SK-N-SH treated with all-trans-retinoic acid at 6 μM for 48 hours (cell line): ENCODE data around the gene USP28.
A peak's percentile ranks its signal among the peaks of the same experiment; 100 is the strongest.

ENCODE experiments used
- ATAC-seq: fragments of 200-7000 bp; cut with Tn5 transposase; 3 replicates; pipeline ENCODE4 v1.9.1; 2020; ENCODE audit warnings: mild to moderate bottlenecking, moderate library complexity
- ARNTL ChIP-seq: fragments of 450-650 bp; formaldehyde crosslinking; IDR thresholded peaks from 2 replicates; pipeline ENCODE4 v1.5.0; 2020; ENCODE audit warnings: low read depth, mild to moderate bottlenecking, moderate library complexity, borderline replicate concordance
- BACH2 ChIP-seq: fragments of 250-450 bp; sonication (Bioruptor Pico); IDR thresholded peaks from 2 replicates; pipeline ENCODE4 v1.9.0; 2021; ENCODE audit warnings: mild to moderate bottlenecking, borderline replicate concordance
- CREB5 ChIP-seq: fragments of 250-450 bp; sonication (Bioruptor Pico); IDR thresholded peaks from 2 replicates; pipeline ENCODE4 v1.5.1; 2020; ENCODE audit warnings: low read depth, mild to moderate bottlenecking, moderate library complexity
- CSDC2 ChIP-seq: fragments of 250-450 bp; sonication (Bioruptor Pico); IDR thresholded peaks from 2 replicates; pipeline ENCODE4 v1.5.0; 2020; ENCODE audit warnings: mild to moderate bottlenecking, moderate library complexity
- CSRNP3 ChIP-seq: fragments of 250-450 bp; sonication (Bioruptor Pico); IDR thresholded peaks from 2 replicates; pipeline ENCODE4 v1.5.1; 2021; ENCODE audit warnings: mild to moderate bottlenecking, moderate library complexity
- ESRRG ChIP-seq: fragments of 250-450 bp; sonication (Bioruptor Pico); IDR thresholded peaks from 2 replicates; pipeline ENCODE4 v1.6.1; 2021; ENCODE audit warnings: mild to moderate bottlenecking
- GLIS3 ChIP-seq: fragments of 250-450 bp; sonication (Bioruptor Pico); IDR thresholded peaks from 2 replicates; pipeline ENCODE4 v1.5.0; 2020; ENCODE audit warnings: mild to moderate bottlenecking, moderate library complexity
- ISL1 ChIP-seq: fragments of 250-450 bp; sonication (Bioruptor Pico); IDR thresholded peaks from 2 replicates; pipeline ENCODE4 v2.1.2; 2022; ENCODE audit warnings: mild to moderate bottlenecking, moderate library complexity
- OSR1 ChIP-seq: fragments of 250-450 bp; sonication (Bioruptor Pico); IDR thresholded peaks from 2 replicates; pipeline ENCODE4 v1.8.0; 2022; ENCODE audit warnings: moderate library complexity, mild to moderate bottlenecking, inconsistent platforms
- PATZ1 ChIP-seq: fragments of 250-450 bp; sonication (Bioruptor Pico); IDR thresholded peaks from 2 replicates; pipeline ENCODE4 v1.8.0; 2020; ENCODE audit warnings: mild to moderate bottlenecking, moderate library complexity, borderline replicate concordance
- POU6F1 ChIP-seq: fragments of 250-450 bp; sonication (Bioruptor Pico); IDR thresholded peaks from 2 replicates; pipeline ENCODE4 v1.8.0; 2021; ENCODE audit warnings: low read depth, mild to moderate bottlenecking, moderate library complexity, borderline replicate concordance
- PPARA ChIP-seq: fragments of 250-450 bp; sonication (Bioruptor Pico); IDR thresholded peaks from 2 replicates; pipeline ENCODE4 v1.5.0; 2020; ENCODE audit warnings: mild to moderate bottlenecking, borderline replicate concordance
- RARB ChIP-seq: fragments of 250-450 bp; sonication (Bioruptor Pico); IDR thresholded peaks from 2 replicates; pipeline ENCODE4 v1.8.0; 2021; ENCODE audit warnings: mild to moderate bottlenecking, moderate library complexity
- SNAI2 ChIP-seq: fragments of 250-450 bp; sonication (Bioruptor Pico); IDR thresholded peaks from 2 replicates; pipeline ENCODE4 v1.5.0; 2020; ENCODE audit warnings: mild to moderate bottlenecking, moderate library complexity
- TCF4 ChIP-seq: fragments of 250-450 bp; sonication (Bioruptor Pico); IDR thresholded peaks from 2 replicates; pipeline ENCODE4 v1.8.0; 2021; ENCODE audit warnings: mild to moderate bottlenecking, moderate library complexity, borderline replicate concordance
- TOX ChIP-seq: fragments of 250-450 bp; sonication (Bioruptor Pico); IDR thresholded peaks from 2 replicates; pipeline ENCODE4 v1.8.0; 2021; ENCODE audit warnings: mild to moderate bottlenecking, moderate library complexity, borderline replicate concordance
- TSHZ2 ChIP-seq: fragments of 250-450 bp; sonication (Bioruptor Pico); IDR thresholded peaks from 2 replicates; pipeline ENCODE4 v1.5.0; 2020; ENCODE audit warnings: mild to moderate bottlenecking, moderate library complexity
- ZC3H10 ChIP-seq: fragments of 250-450 bp; sonication (Bioruptor Pico); IDR thresholded peaks from 2 replicates; pipeline ENCODE4 v1.5.1; 2021; ENCODE audit warnings: mild to moderate bottlenecking, moderate library complexity
- ZFP3 ChIP-seq: fragments of 250-450 bp; sonication (Bioruptor Pico); IDR thresholded peaks from 2 replicates; pipeline ENCODE4 v1.5.0; 2020; ENCODE audit warnings: mild to moderate bottlenecking, moderate library complexity
- ZFP30 ChIP-seq: fragments of 450-650 bp; formaldehyde crosslinking; IDR thresholded peaks from 2 replicates; pipeline ENCODE4 v1.5.0; 2022; ENCODE audit warnings: mild to moderate bottlenecking, moderate library complexity
- ZNF70 ChIP-seq: fragments of 450-650 bp; formaldehyde crosslinking; IDR thresholded peaks from 2 replicates; pipeline ENCODE4 v1.5.0; 2020; ENCODE audit warnings: mild to moderate bottlenecking, moderate library complexity
- ZNF8 ChIP-seq: fragments of 450-650 bp; formaldehyde crosslinking; IDR thresholded peaks from 2 replicates; pipeline ENCODE4 v1.5.0; 2020; ENCODE audit warnings: mild to moderate bottlenecking, moderate library complexity

USP28 gene

GRCh38 chr11:113908098-113908497, 32.7 kb upstream of the USP28 start:
- ATAC-seq = no peak
- no peak for TF ChIP-seq ESRRG (CRISPR knock-in tag)
- no peak for TF ChIP-seq GLIS3 (CRISPR knock-in tag)
- TF ChIP-seq TSHZ2 = no peak
- TF ChIP-seq OSR1 (CRISPR knock-in tag) = no peak
- no peak for TF ChIP-seq ZFP3 (CRISPR knock-in tag)
- TF ChIP-seq CSRNP3 = no peak
- no peak for TF ChIP-seq PPARA (CRISPR knock-in tag)
- TF ChIP-seq TOX (CRISPR knock-in tag) = no peak
- no peak for TF ChIP-seq CSDC2 (CRISPR knock-in tag)
- no peak for TF ChIP-seq CREB5
- no peak for TF ChIP-seq ISL1 (CRISPR knock-in tag)
- no peak for TF ChIP-seq ZNF70 (CRISPR knock-in tag)
- no peak for TF ChIP-seq SNAI2 (CRISPR knock-in tag)
- TF ChIP-seq POU6F1 (CRISPR knock-in tag) = no peak

- TF ChIP-seq BACH2 (no peak), OSR1 (CRISPR knock-in tag) (no peak), ARNTL (CRISPR knock-in tag) (no peak), SNAI2 (CRISPR knock-in tag) (no peak), ZC3H10 (no peak), CSDC2 (CRISPR knock-in tag) (no peak), TOX (CRISPR knock-in tag) (no peak), RARB (no peak), CSRNP3 (no peak), ZNF70 (CRISPR knock-in tag) (no peak), PPARA (CRISPR knock-in tag) (no peak)
- no peak for ATAC-seq
These were observed 32.3 kb upstream of the USP28 start for GRCh38 chr11:113907681-113908080.

- no peak for ATAC-seq
- peak; percentile 81 for TF ChIP-seq ISL1 (CRISPR knock-in tag)
- no peak for TF ChIP-seq POU6F1 (CRISPR knock-in tag)
These were observed 31.8 kb upstream of the USP28 start for GRCh38 chr11:113907152-113907551.

GRCh38 chr11:113906516-113906915, 31.1 kb upstream of the USP28 start:
- TF ChIP-seq TOX (CRISPR knock-in tag) (no peak), ZNF70 (CRISPR knock-in tag) (no peak), ARNTL (CRISPR knock-in tag) (no peak), RARB (no peak), ZNF8 (CRISPR knock-in tag) (no peak), TCF4 (no peak), CREB5 (no peak), PATZ1 (CRISPR knock-in tag) (no peak), ISL1 (CRISPR knock-in tag) (no peak), ZC3H10 (no peak), SNAI2 (CRISPR knock-in tag) (no peak), GLIS3 (CRISPR knock-in tag) (no peak), ZFP3 (CRISPR knock-in tag) (no peak), ZFP30 (no peak), BACH2 (no peak)
- no peak for ATAC-seq
